OCI-LY3 (cell line): Measurements from ENCODE around the gene EXOC4.

Experiments
- EZH2phosphoT487 ChIP-seq: fragments of 200-600 bp; shearing (Covaris generic); IDR thresholded peaks from 2 replicates; pipeline ENCODE4 v1.6.1; 2018; ENCODE audit warnings: antibody characterized with exemption, mixed run types, low read depth
- TF ChIP-seq, protein P1 (sequence below): fragments of 200-600, 300-600 bp; sonication (generic); IDR thresholded peaks from 2 replicates; pipeline ENCODE4 v1.5.1; 2014; ENCODE audit warnings: antibody characterized with exemption, low read length, low read depth

GRCh38 chr7:133934262-133934976, 681.5 kb downstream of the EXOC4 start:
- no peak for TF ChIP-seq EZH2phosphoT487
- TF ChIP-seq, protein P1, sequence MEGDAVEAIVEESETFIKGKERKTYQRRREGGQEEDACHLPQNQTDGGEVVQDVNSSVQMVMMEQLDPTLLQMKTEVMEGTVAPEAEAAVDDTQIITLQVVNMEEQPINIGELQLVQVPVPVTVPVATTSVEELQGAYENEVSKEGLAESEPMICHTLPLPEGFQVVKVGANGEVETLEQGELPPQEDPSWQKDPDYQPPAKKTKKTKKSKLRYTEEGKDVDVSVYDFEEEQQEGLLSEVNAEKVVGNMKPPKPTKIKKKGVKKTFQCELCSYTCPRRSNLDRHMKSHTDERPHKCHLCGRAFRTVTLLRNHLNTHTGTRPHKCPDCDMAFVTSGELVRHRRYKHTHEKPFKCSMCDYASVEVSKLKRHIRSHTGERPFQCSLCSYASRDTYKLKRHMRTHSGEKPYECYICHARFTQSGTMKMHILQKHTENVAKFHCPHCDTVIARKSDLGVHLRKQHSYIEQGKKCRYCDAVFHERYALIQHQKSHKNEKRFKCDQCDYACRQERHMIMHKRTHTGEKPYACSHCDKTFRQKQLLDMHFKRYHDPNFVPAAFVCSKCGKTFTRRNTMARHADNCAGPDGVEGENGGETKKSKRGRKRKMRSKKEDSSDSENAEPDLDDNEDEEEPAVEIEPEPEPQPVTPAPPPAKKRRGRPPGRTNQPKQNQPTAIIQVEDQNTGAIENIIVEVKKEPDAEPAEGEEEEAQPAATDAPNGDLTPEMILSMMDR, result no peak
